ENCODE data around the gene SCNN1B.

GRCh38 chr16:23374721-23375510, 72.8 kb downstream of the SCNN1B start:
- TF ChIP-seq CTCF (conservative IDR thresholded peaks at IDR 0.05) (no peak), ZFX (IDR thresholded peaks at IDR 0.05) (no peak)

Data from C4-2B (cell line).